Spleen (tissue), 11 donors: ENCODE measurements around the gene CD3D. TPM values are rescaled to one million over a fixed set of nuclear protein-coding genes. Genes with fewer than 3 reads are reported as not detected.

Experiments
- DNase-seq: peaks from one replicate; pipeline ENCODE4 v3.0.0-alpha.2; 2020
- H3K27ac ChIP-seq, 8 donors: fragments of 200-600 bp; sonication (generic) in 7 of 8; 1 replicate in 4 of 8; 2 replicates in 4 of 8; pipeline versions ENCODE4 v1.5.0 to v1.8.0; 2016 to 2021; ENCODE audit warnings: inconsistent platforms in 4 of 8, mild to moderate bottlenecking in 4 of 8, moderate library complexity in 1 of 8
- H3K27me3 ChIP-seq, 7 donors: fragments of 200-600 bp; sonication (generic) in 6 of 7; replicated peaks in 1 of 7; 1 replicate in 4 of 7; 2 replicates in 3 of 7; pipeline versions ENCODE4 v1.5.0 to v1.8.0; 2016 to 2021; ENCODE audit warnings: inconsistent platforms in 3 of 7, mild to moderate bottlenecking in 1 of 7
- H3K36me3 ChIP-seq, 6 donors: fragments of 200-600 bp; sonication (generic) in 5 of 6; 1 replicate in 4 of 6; 2 replicates in 2 of 6; pipeline versions ENCODE4 v1.5.0 to v1.8.0; 2016 to 2021; ENCODE audit warnings: inconsistent platforms in 2 of 6
- H3K4me1 ChIP-seq, 6 donors: fragments of 200-600 bp; sonication (generic) in 5 of 6; 1 replicate in 3 of 6; 2 replicates in 3 of 6; pipeline versions ENCODE4 v1.5.0 to v1.8.0; 2016 to 2021; ENCODE audit warnings: inconsistent platforms in 3 of 6
- H3K4me3 ChIP-seq, 8 donors: fragments of 200-600 bp; sonication (generic) in 7 of 8; 1 replicate in 4 of 8; 2 replicates in 4 of 8; pipeline versions ENCODE4 v1.5.0 to v1.8.0; 2016 to 2021; ENCODE audit warnings: inconsistent platforms in 4 of 8, mild to moderate bottlenecking in 4 of 8, moderate library complexity in 2 of 8
- H3K9me3 ChIP-seq, 8 donors: fragments of 200-600 bp; sonication (generic) in 7 of 8; 1 replicate in 4 of 8; 2 replicates in 4 of 8; pipeline versions ENCODE4 v1.5.0 to v1.8.0; 2016 to 2021; ENCODE audit warnings: inconsistent platforms in 4 of 8
- CTCF ChIP-seq, 11 experiments: fragments of 200-600 bp in 7 of 11; fragments of 450-650 bp in 4 of 11; sonication (generic) in 4 of 11; IDR thresholded peaks in 8 of 11; conservative IDR thresholded peaks in 3 of 11; 1 replicate in 7 of 11; 2 replicates in 4 of 11; pipeline versions ENCODE4 v1.4.0 to v1.8.0; 2016 to 2021; ENCODE audit warnings: antibody characterized with exemption in 11 of 11, inconsistent platforms in 4 of 11, mild to moderate bottlenecking in 1 of 11
- POLR2A ChIP-seq, 3 donors: fragments of 450-650 bp; IDR thresholded peaks; one replicate each; pipeline ENCODE4 v1.5.1; 2017; ENCODE audit warnings: antibody characterized with exemption in 3 of 3, mild to moderate bottlenecking in 1 of 3
- POLR2AphosphoS5 ChIP-seq, 3 donors: sonication (generic); formaldehyde crosslinking; IDR thresholded peaks; one replicate each; pipeline ENCODE4 v1.5.1; 2017; ENCODE audit warnings: antibody characterized with exemption in 3 of 3
- WGBS, 5 donors: extraction: QIAGEN DNeasy Blood & Tissue Kit in 3 of 5; methylation state at CpG; one replicate each; pipeline versions ENCODE4 v1.1.5 to v1.1.7; 2013 to 2018; 5-methylcytosine and 5-hydroxymethylcytosine counted together
- intact Hi-C: fragments of 100-400 bp; cut with DNase I; formaldehyde crosslinking; loops from one replicate; pipeline ENCODE4 v1.15.0; 2023; ENCODE audit warnings: low total_unique reads
- polyA plus RNA-seq, 3 donors: library from polyadenylated mRNA; stranded (reverse); fragments of 200-250 nt; gene quantifications; one replicate each; pipeline ENCODE4 v1.2.1, GENCODE V29; 2013
- total RNA-seq, 7 donors: library from RNA; depleted of rRNA in 3 of 7; stranded (reverse); fragments of >200 nt in 3 of 7; fragmentation: NEBNext Ultra II Directional in 4 of 7; extraction: Animal tissue kit (Norgen Biotek cat#: 25700) in 4 of 7; gene quantifications; one replicate each; pipeline versions ENCODE4 v1.1.0 to v1.2.1, GENCODE V29; 2016 to 2021
- donor health status: healthy with polysubstance abuse.
- donor health status: DM: no; HTN: no; CAD: no; lungs with moderate emphysema.
- donor health status: DM: no; HTN: no; CAD: no.
- donor health status: Bipolar disorder and iron deficiency.
- donor health status: healthy.
- donor health status: DM: no; HTN: no; CAD: no.
- donor health status: DM: yes; HTN: yes; CAD: no.

Gene CD3D
- total and polyA plus RNA-seq, 10 donors: 27.3 to 70.7 (median 42.3) TPM

GRCh38 chr11:118314988-118315411 lies 27.5 kb downstream of the CD3D start:
- TF ChIP-seq POLR2A (IDR thresholded peaks at IDR 0.05): no peak
- no peak for TF ChIP-seq POLR2AphosphoS5 (IDR thresholded peaks at IDR 0.05)
- TF ChIP-seq CTCF (IDR thresholded peaks at IDR 0.05 in 8 of 11, conservative IDR thresholded peaks at IDR 0.05 in 3 of 11): no peak
- WGBS, 5 donors: 74 to 84% (median 83%) methylated on average over 7 of the region's 7 CpGs
- peak overlapping the region in 5 of 8 donors; percentile 55 to 84 (median 80) for H3K27ac ChIP-seq
- peaks cover 0 to 31% (median 4%) of the 10 kb centered on the region in 7 donors for H3K27me3 ChIP-seq
- no peak overlapping the region for H3K4me3 ChIP-seq
- peaks cover 0 to 20% (median 0%) of the 10 kb centered on the region in 6 donors for H3K36me3 ChIP-seq
- intact Hi-C loops: no loop called here
- peaks cover 21 to 99% (median 52%) of the 10 kb centered on the region in 6 donors for H3K4me1 ChIP-seq
- no peaks in the 10 kb centered on the region for H3K9me3 ChIP-seq
- DNase-seq: no peak

- Histone ChIP-seq H3K9me3 (no peaks in the 10 kb centered on the region), H3K36me3 (peaks cover 0 to 20% (median 0%) of the 10 kb centered on the region in 6 donors), H3K4me3 (no peak overlapping the region), H3K4me1 (peaks cover 11 to 97% (median 35%) of the 10 kb centered on the region in 6 donors), H3K27ac (peak overlapping the region in 1 of 8 donors; percentile 16), H3K27me3 (peaks cover 0 to 31% (median 4%) of the 10 kb centered on the region in 7 donors)
- intact Hi-C loops: no loop called here
- 61 to 74% (median 65%) methylated on average over 4 of the region's 4 CpGs for WGBS, 5 donors
- TF ChIP-seq CTCF (IDR thresholded peaks at IDR 0.05 in 8 of 11, conservative IDR thresholded peaks at IDR 0.05 in 3 of 11) (no peak), POLR2AphosphoS5 (IDR thresholded peaks at IDR 0.05) (no peak), POLR2A (IDR thresholded peaks at IDR 0.05) (no peak)
- no peak for DNase-seq
These were observed 29.3 kb downstream of the CD3D start for GRCh38 chr11:118313242-118313641.

DNA sequence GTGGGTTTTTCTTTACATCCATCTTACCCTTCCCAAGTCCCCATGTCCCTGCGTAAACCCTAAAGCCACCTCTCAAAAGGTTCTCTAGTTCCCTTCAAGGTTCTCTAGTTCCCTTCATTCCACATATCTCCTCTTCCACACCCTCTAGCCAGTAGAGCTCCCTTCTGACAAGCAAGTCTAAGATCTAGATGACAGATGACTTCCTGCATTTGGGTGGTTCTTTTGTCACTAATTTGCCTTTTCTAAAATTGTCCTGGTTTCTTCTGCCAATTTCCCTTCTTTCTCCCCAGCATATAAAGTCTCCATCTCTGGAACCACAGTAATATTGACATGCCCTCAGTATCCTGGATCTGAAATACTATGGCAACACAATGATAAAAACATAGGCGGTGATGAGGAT lies 30.2 kb downstream of the CD3D start:
- Histone ChIP-seq H3K36me3 (peaks cover 0 to 20% (median 0%) of the 10 kb centered on the region in 6 donors), H3K4me3 (no peak overlapping the region), H3K27ac (no peak overlapping the region), H3K9me3 (no peaks in the 10 kb centered on the region), H3K4me1 (peaks cover 11 to 97% (median 29%) of the 10 kb centered on the region in 6 donors), H3K27me3 (peaks cover 0 to 29% (median 4%) of the 10 kb centered on the region in 7 donors)
- no peak for DNase-seq
- 92 to 96% (median 95%) methylated on average over 2 of the region's 2 CpGs for WGBS, 5 donors
- TF ChIP-seq CTCF (IDR thresholded peaks at IDR 0.05 in 8 of 11, conservative IDR thresholded peaks at IDR 0.05 in 3 of 11) (no peak), POLR2A (IDR thresholded peaks at IDR 0.05) (no peak), POLR2AphosphoS5 (IDR thresholded peaks at IDR 0.05) (no peak)
- intact Hi-C loops: no loop called here

DNA sequence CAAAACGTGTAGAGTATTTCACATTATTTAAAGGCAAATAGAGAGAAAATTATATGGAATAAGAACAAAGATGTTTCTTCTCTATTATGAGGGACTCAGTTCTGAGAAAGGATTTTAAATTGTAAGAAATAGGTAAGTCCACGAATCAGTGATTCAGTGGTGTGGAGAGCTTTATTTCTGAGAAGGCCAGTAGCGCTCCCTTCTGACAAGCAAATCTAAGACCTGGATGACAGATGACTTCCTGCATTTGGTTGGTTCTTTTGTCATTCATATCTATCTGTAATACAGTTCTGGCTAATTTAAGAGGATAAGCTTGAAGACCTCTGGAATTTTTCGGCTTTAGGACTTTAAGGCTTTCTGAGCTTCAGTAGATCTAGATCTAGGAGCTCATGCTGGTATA lies 31.0 kb downstream of the CD3D start:
- Histone ChIP-seq H3K27ac (peak overlapping the region in 3 of 8 donors; percentile 7 to 34 (median 13)), H3K4me3 (no peak overlapping the region), H3K9me3 (no peaks in the 10 kb centered on the region), H3K36me3 (peaks cover 0 to 20% (median 0%) of the 10 kb centered on the region in 6 donors), H3K27me3 (peaks cover 0 to 24% (median 4%) of the 10 kb centered on the region in 7 donors), H3K4me1 (peaks cover 6 to 97% (median 23%) of the 10 kb centered on the region in 6 donors)
- TF ChIP-seq POLR2A (IDR thresholded peaks at IDR 0.05): no peak
- TF ChIP-seq CTCF (IDR thresholded peaks at IDR 0.05 in 8 of 11, conservative IDR thresholded peaks at IDR 0.05 in 3 of 11): no peak
- no peak for TF ChIP-seq POLR2AphosphoS5 (IDR thresholded peaks at IDR 0.05)
- 65 to 77% (median 71%) methylated on average over 4 of the region's 4 CpGs for WGBS, 5 donors
- no peak for DNase-seq
- intact Hi-C loops: no loop called here
